Measurements from ENCODE around the gene PUM2. TPM values are rescaled to one million over a fixed set of nuclear protein-coding genes. Genes with fewer than 3 reads are reported as not detected.

Gene PUM2
- total and polyA plus RNA-seq, 2 of the 13 experiments (the other 11 are each of a cell fraction or from before 2014, with no cell fraction given): 69.6 to 69.8 TPM

DNA sequence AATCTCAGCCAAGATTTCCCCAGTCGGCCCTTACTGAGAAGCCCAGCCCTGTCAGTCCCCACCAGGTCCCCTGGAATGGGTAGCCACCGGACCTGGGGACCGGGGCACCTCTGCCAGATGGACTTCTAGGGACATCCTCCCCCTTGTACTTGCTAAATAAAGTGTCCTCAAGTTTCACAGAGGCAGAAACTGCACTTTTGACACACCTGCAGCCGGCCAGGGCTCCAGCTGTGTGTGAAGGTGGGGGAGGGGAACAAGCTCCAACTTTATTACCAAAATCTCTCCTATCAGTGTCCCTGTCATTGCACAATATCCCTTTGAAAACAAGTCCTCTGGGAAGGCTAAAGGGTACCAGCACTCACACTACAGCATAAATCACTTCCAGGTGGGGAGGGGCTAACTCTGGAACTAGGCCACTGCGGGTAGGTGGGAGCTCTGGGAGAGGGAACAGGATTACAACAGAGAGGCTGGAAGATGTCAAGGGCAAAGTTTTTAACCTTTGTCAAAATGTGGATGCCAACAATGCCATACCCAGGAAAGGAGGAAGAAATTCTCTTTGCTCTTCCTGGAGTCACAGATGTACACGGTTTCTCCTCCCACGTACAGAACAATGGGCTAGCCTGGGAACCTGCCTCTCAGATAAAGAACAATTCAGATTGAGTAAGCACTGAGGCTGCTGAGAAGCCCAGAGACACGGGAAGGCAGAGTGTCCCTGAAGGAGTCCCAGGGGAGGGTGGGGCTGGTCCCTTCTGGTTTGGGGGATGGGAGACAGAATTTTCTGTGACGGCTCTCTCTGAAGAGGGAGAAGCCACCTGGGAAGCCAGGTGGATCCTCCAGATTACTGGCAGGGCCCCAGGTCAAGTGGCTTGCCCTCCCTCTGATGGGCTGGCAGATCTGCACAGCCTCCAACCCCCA, 136.7 kb downstream of the PUM2 start (continued):
- TF ChIP-seq, protein P1, sequence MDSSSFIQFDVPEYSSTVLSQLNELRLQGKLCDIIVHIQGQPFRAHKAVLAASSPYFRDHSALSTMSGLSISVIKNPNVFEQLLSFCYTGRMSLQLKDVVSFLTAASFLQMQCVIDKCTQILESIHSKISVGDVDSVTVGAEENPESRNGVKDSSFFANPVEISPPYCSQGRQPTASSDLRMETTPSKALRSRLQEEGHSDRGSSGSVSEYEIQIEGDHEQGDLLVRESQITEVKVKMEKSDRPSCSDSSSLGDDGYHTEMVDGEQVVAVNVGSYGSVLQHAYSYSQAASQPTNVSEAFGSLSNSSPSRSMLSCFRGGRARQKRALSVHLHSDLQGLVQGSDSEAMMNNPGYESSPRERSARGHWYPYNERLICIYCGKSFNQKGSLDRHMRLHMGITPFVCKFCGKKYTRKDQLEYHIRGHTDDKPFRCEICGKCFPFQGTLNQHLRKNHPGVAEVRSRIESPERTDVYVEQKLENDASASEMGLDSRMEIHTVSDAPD (CRISPR knock-in tag; IDR thresholded peaks at IDR 0.05): peak; percentile 90; the same call in 1 of the 2 replicates
- TF ChIP-seq NR2F6 (IDR thresholded peaks at IDR 0.05) (peak; percentile 93), NR2F6 (CRISPR knock-in tag; IDR thresholded peaks at IDR 0.05) (peak; percentile 87), PHF8 (CRISPR knock-in tag; IDR thresholded peaks at IDR 0.05) (peak; percentile 17; the same call in 1 of the 2 replicates), PPARG (CRISPR knock-in tag; conservative IDR thresholded peaks at IDR 0.05) (peak; percentile 92), ZNF333 (CRISPR knock-in tag; IDR thresholded peaks at IDR 0.05; ENCODE audit: borderline replicate concordance) (no peak), ZNF430 (CRISPR knock-in tag; IDR thresholded peaks at IDR 0.05) (0 out of 2 replicates have a peak, but pooled peaks have one; percentile 35), MEF2D (CRISPR knock-in tag; IDR thresholded peaks at IDR 0.05) (peak; percentile 66; the same call in 1 of the 2 replicates), RNF219 (CRISPR knock-in tag; IDR thresholded peaks at IDR 0.05) (no peak), HMGXB4 (CRISPR knock-in tag; IDR thresholded peaks at IDR 0.05; ENCODE audit: borderline replicate concordance in 1 of 2, low read depth in 1 of 2) (0 out of 4 replicates have a peak, but pooled peaks of 1 of the 2 experiments have one; percentile 18), ZNF142 (CRISPR knock-in tag; IDR thresholded peaks at IDR 0.05) (peak; percentile 43; the same call in 1 of the 2 replicates)
- TF ChIP-seq, protein P2, sequence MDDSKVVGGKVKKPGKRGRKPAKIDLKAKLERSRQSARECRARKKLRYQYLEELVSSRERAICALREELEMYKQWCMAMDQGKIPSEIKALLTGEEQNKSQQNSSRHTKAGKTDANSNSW (CRISPR knock-in tag; IDR thresholded peaks at IDR 0.05; ENCODE audit: borderline replicate concordance): no peak
- TF ChIP-seq, protein P3, sequence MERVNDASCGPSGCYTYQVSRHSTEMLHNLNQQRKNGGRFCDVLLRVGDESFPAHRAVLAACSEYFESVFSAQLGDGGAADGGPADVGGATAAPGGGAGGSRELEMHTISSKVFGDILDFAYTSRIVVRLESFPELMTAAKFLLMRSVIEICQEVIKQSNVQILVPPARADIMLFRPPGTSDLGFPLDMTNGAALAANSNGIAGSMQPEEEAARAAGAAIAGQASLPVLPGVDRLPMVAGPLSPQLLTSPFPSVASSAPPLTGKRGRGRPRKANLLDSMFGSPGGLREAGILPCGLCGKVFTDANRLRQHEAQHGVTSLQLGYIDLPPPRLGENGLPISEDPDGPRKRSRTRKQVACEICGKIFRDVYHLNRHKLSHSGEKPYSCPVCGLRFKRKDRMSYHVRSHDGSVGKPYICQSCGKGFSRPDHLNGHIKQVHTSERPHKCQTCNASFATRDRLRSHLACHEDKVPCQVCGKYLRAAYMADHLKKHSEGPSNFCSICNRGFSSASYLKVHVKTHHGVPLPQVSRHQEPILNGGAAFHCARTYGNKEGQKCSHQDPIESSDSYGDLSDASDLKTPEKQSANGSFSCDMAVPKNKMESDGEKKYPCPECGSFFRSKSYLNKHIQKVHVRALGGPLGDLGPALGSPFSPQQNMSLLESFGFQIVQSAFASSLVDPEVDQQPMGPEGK (CRISPR knock-in tag; IDR thresholded peaks at IDR 0.05): peak; percentile 91
